ENCODE measurements around the gene OMA1. TPM values are rescaled to one million over a fixed set of nuclear protein-coding genes. Genes with fewer than 3 reads are reported as not detected.

Gene OMA1
- polyA plus RNA-seq, 1 donor (not counting 4 experiments of a cell fraction or from before 2014, with no cell fraction given), result 16.3 TPM

DNA sequence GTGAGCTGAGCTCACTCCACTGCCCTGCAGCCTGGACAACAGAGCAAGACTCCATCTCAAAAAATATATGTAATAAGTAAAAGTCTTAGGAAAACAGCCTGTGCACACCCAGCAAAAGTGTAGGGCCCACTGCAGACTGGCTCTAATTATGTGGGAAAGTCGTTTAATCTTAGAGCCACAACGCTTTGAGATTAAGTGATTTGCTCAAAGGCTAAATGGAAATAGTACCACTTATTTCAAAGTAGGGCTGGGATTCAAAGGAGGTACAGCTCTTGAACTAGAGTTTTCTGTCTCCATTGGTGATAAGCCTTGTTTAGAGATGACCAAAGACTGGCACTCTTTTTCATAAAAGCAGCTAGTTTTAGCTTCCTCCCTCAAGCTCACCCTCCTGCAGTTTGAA is 28.3 kb upstream of the OMA1 start:
- TF ChIP-seq EZH2 (IDR thresholded peaks at IDR 0.05; ENCODE audit: low read length), result no peak
- TF ChIP-seq, protein P1, sequence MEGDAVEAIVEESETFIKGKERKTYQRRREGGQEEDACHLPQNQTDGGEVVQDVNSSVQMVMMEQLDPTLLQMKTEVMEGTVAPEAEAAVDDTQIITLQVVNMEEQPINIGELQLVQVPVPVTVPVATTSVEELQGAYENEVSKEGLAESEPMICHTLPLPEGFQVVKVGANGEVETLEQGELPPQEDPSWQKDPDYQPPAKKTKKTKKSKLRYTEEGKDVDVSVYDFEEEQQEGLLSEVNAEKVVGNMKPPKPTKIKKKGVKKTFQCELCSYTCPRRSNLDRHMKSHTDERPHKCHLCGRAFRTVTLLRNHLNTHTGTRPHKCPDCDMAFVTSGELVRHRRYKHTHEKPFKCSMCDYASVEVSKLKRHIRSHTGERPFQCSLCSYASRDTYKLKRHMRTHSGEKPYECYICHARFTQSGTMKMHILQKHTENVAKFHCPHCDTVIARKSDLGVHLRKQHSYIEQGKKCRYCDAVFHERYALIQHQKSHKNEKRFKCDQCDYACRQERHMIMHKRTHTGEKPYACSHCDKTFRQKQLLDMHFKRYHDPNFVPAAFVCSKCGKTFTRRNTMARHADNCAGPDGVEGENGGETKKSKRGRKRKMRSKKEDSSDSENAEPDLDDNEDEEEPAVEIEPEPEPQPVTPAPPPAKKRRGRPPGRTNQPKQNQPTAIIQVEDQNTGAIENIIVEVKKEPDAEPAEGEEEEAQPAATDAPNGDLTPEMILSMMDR (optimal IDR thresholded peaks at IDR 0.05 in 1 of 3, IDR thresholded peaks at IDR 0.05 in 1 of 3, conservative IDR thresholded peaks at IDR 0.05 in 1 of 3; ENCODE audit: extremely low read depth in 1 of 3, insufficient read depth in 2 of 3, low read length in 3 of 3), result no peak
- Histone ChIP-seq H3K4me1 (ENCODE audit: control insufficient read depth, extremely low read depth, insufficient read depth, low read length) (peaks cover 38% of the 10 kb centered on the region), H3K27me3 (ENCODE audit: control insufficient read depth, extremely low read depth, insufficient read depth, low read length) (no peaks in the 10 kb centered on the region), H3K4me3 (ENCODE audit: control insufficient read depth in 2 of 3, extremely low read depth in 1 of 3, insufficient read depth in 2 of 3, low read depth in 1 of 3, low read length in 3 of 3) (peak overlapping the region; percentile 56 to 98 (median 97)), H2AFZ (ENCODE audit: control insufficient read depth, low read length) (no peak overlapping the region), H3K9ac (ENCODE audit: control insufficient read depth, extremely low read depth, insufficient read depth, low read length) (peak overlapping the region; percentile 93), H4K20me1 (ENCODE audit: control insufficient read depth, extremely low read depth, insufficient read depth, low read length) (no peaks in the 10 kb centered on the region), H3K36me3 (ENCODE audit: control insufficient read depth in 2 of 2, extremely low read depth in 1 of 2, insufficient read depth in 2 of 2, low read length in 2 of 2) (no peaks in the 10 kb centered on the region), H3K9me3 (ENCODE audit: control insufficient read depth, low read depth, low read length) (no peaks in the 10 kb centered on the region), H3K79me2 (ENCODE audit: control insufficient read depth, insufficient read depth, low read length) (peaks cover 43% of the 10 kb centered on the region), H3K9me1 (ENCODE audit: control insufficient read depth, extremely low read depth, insufficient read depth, low read length) (no peaks in the 10 kb centered on the region), H3K27ac (ENCODE audit: control insufficient read depth, insufficient read depth, low read length) (peak overlapping the region; percentile 90), H3K4me2 (ENCODE audit: control insufficient read depth, extremely low read depth, insufficient read depth, low read depth, low read length) (peak overlapping the region; percentile 95)
- dilution Hi-C loops (cut with MboI; ENCODE audit: extremely low pct_ligation_motif_present, low sequenced_read_pairs), result no loop called here
- DNase-seq (ENCODE audit: low read depth, low spot score) (no peak), FAIRE-seq (peak; percentile 48)

DNA sequence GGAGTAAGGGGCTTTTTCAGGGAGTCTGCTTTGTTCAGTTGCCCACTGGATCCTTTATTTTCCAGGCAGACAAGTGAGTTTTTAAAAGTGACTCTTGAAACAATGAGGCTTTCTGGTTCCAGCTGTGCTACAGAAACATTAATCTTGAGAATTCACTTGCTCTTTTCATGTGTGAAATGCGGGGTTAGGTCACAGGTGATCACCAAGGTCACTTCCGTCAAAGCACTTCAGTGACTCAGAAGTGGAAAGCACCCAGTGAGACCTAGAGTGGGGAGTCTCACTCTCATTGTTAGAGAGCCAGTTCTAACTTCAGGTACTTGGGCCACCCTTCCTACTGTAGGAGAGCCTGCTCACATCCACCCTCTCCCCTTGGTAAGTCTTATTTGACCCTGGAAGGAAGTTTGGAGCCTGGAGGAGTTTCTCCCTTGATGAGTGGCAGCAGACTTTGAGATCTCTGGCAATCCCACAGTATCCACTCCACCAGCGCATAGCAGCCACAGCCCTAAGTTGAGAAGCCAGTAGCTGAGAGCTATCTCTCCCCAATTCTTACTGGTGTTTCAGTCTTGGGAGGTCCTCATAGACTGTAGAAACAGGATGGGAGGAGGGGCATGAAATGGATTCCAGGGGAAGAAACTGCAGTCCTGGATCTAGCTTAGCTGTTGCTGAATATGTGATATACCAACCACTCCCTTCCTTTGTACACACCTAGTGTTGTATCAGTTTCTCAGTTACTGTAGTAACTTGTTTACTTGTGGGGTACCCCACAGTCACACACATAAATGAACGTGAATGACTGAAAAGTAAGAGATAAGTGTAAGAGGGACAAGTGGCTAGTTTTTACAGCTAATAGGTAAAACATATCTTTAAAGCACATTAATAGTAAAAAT is 27.4 kb upstream of the OMA1 start:
- peaks cover 39% of the 10 kb centered on the region for H3K4me1 ChIP-seq (ENCODE audit: control insufficient read depth, extremely low read depth, insufficient read depth, low read length)
- FAIRE-seq (peak; percentile 85), DNase-seq (ENCODE audit: low read depth, low spot score) (no peak)
- no peaks in the 10 kb centered on the region for H3K9me3 ChIP-seq (ENCODE audit: control insufficient read depth, low read depth, low read length)
- dilution Hi-C loops (cut with MboI; ENCODE audit: extremely low pct_ligation_motif_present, low sequenced_read_pairs), result no loop called here
- TF ChIP-seq, protein P1 (optimal IDR thresholded peaks at IDR 0.05 in 1 of 3, IDR thresholded peaks at IDR 0.05 in 1 of 3, conservative IDR thresholded peaks at IDR 0.05 in 1 of 3; ENCODE audit: extremely low read depth in 1 of 3, insufficient read depth in 2 of 3, low read length in 3 of 3), result no peak
- TF ChIP-seq EZH2 (IDR thresholded peaks at IDR 0.05; ENCODE audit: low read length), result no peak
- peak overlapping the region; percentile 56 to 98 (median 97) for H3K4me3 ChIP-seq (ENCODE audit: control insufficient read depth in 2 of 3, extremely low read depth in 1 of 3, insufficient read depth in 2 of 3, low read depth in 1 of 3, low read length in 3 of 3)
- H3K79me2 ChIP-seq (ENCODE audit: control insufficient read depth, insufficient read depth, low read length), result peaks cover 34% of the 10 kb centered on the region
- no peaks in the 10 kb centered on the region for H4K20me1 ChIP-seq (ENCODE audit: control insufficient read depth, extremely low read depth, insufficient read depth, low read length)
- H3K27ac ChIP-seq (ENCODE audit: control insufficient read depth, insufficient read depth, low read length), result peak overlapping the region; percentile 90
- H3K36me3 ChIP-seq (ENCODE audit: control insufficient read depth in 2 of 2, extremely low read depth in 1 of 2, insufficient read depth in 2 of 2, low read length in 2 of 2), result no peaks in the 10 kb centered on the region
- H3K9ac ChIP-seq (ENCODE audit: control insufficient read depth, extremely low read depth, insufficient read depth, low read length), result peak overlapping the region; percentile 93
- no peaks in the 10 kb centered on the region for H3K9me1 ChIP-seq (ENCODE audit: control insufficient read depth, extremely low read depth, insufficient read depth, low read length)
- peak overlapping the region; percentile 95 for H3K4me2 ChIP-seq (ENCODE audit: control insufficient read depth, extremely low read depth, insufficient read depth, low read depth, low read length)
- H2AFZ ChIP-seq (ENCODE audit: control insufficient read depth, low read length), result no peak overlapping the region
- no peaks in the 10 kb centered on the region for H3K27me3 ChIP-seq (ENCODE audit: control insufficient read depth, extremely low read depth, insufficient read depth, low read length)

Data from keratinocyte (primary cell).